ENCODE data around the gene ZNF708. TPM values are rescaled to one million over a fixed set of nuclear protein-coding genes. Genes with fewer than 3 reads are reported as not detected.
"Not testable (repeated sequence)": the region's sequence is repeated elsewhere in the genome, so short reads cannot be mapped to it uniquely, and the experiment has no call there.

ZNF708 gene
- total RNA-seq = 10 to 100 TPM; 11.5 to 13.3 TPM
- 8.0 TPM for polyA plus RNA-seq

DNA sequence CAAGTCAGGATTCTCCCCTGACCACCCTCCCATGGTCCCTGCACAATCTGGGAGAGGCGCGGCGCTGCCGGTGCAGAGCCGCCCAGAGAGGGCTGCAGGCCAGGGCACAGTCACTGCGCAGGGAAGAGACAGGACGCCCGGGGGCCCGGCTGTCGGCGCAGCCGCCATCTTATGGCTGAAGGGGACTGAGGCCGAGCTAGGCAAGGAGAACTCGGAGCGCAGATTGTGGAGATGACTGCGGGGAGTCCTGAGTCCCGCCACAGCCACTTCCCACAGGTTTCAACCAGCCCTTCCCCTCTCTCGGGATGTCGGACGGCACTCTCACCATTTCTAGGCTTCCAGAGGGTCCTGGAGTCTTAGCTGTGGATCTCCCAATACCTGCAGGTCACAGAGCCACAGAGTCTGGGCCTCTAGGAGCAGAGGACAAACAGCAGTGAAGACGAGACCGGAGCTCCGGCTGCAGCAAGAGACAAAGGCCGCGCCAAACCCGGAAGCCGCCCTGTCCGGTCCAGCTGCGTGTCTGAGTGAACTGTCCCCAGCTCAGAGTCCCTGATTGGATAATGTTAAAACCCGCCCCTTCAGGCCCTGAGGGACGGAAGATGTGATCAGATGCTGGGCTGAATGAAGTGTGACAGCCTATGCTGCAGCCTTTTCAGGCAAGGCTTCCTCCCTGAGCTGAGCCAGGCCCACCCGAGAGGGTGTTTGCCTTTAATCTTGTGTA, at the start of gene ZNF708:
TSS of gene ZNF708 (minus strand) at position 526 of the 721 bp plus-strand sequence. CDS start at position 328, 198 bp downstream.
- H3K27me3 ChIP-seq (ENCODE audit: insufficient read depth, low read length, poor library complexity, severe bottlenecking) = no peaks in the 10 kb centered on the region
- peak within 1 kb of the TSS; percentile 96 for H3K27ac ChIP-seq (ENCODE audit: low read depth, low read length)
- Mint-ChIP-seq H3K36me3 (peaks cover 13 to 47% (median 15%) of the 10 kb centered on the region in 3 donors), H3K4me1 (peaks cover 44 to 55% (median 50%) of the 10 kb centered on the region in 3 donors), H3K27me3 (no peaks in the 10 kb centered on the region), H3K9me3 (peaks cover 0 to 8% (median 2%) of the 10 kb centered on the region in 5 donors), H3K27ac (peak within 1 kb of the TSS; percentile 97 to 99 (median 98)), H3K4me3 (peak within 1 kb of the TSS; percentile 95 to 99 (median 98))
- DNase-seq = peak; percentile 60 to 82 (median 75)
- peaks cover 4% of the 10 kb centered on the region for H3K36me3 ChIP-seq (ENCODE audit: insufficient read depth, low read length)
- no peaks in the 10 kb centered on the region for H3K9me3 ChIP-seq (ENCODE audit: low read length)
- peak within 1 kb of the TSS; percentile 88 for H3K4me3 ChIP-seq (ENCODE audit: low read length)
- peaks cover 15% of the 10 kb centered on the region for H3K4me1 ChIP-seq (ENCODE audit: insufficient read depth, low read length)
- ChIA-PET POLR2A (interaction anchor here (1.3 to 1.9 kb wide), 6 partner anchors 30 to 905 kb away, joined by 6 to 22 read pairs (median 10); partner anchors contain the start of genes ZNF429, ZNF43, ZNF430 and ZNF493), CTCF (interaction anchor here (0.9 to 2.0 kb wide), 6 partner anchors 12 to 177 kb away, joined by 3 to 7 read pairs (median 6); partner anchors contain the start of genes ZNF429, ZNF493 and ZNF738)

DNA sequence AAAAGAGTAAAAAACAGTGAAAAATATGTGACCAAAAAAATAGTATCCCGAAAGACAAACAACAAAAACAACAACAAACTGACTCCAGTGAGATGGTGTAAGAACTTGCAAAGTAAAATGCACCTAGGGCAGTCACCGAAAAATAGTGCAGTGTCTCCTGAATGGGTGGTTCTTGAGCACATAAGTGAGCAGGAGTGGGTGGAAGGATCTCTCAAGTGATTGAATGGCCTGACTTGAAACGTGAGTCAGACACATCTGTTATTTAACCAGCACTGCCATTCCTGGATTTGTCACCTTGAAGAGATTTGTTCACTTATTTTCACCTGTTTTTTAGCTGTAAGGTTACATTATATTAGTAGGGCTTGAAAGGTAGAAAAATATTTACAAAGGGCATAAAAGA, 33.1 kb upstream of the ZNF708 start:
- H3K27ac ChIP-seq (ENCODE audit: low read depth, low read length) = no peak overlapping the region
- Mint-ChIP-seq H3K27ac (peak overlapping the region in 1 of 8 donors; percentile 81), H3K9me3 (peaks cover 0 to 3% (median 0%) of the 10 kb centered on the region in 5 donors), H3K36me3 (peaks cover 10 to 50% (median 28%) of the 10 kb centered on the region in 3 donors), H3K4me3 (peak overlapping the region in 1 of 7 donors; percentile 48), H3K27me3 (no peaks in the 10 kb centered on the region), H3K4me1 (peaks cover 16 to 34% (median 19%) of the 10 kb centered on the region in 3 donors)
- no peak for DNase-seq
- ChIA-PET POLR2A (no interaction called here), CTCF (no interaction called here)
- H3K27me3 ChIP-seq (ENCODE audit: insufficient read depth, low read length, poor library complexity, severe bottlenecking) = no peaks in the 10 kb centered on the region
- no peak overlapping the region for H3K4me3 ChIP-seq (ENCODE audit: low read length)
- H3K9me3 ChIP-seq (ENCODE audit: low read length) = no peaks in the 10 kb centered on the region
- H3K36me3 ChIP-seq (ENCODE audit: insufficient read depth, low read length) = no peaks in the 10 kb centered on the region
- peaks cover 7% of the 10 kb centered on the region for H3K4me1 ChIP-seq (ENCODE audit: insufficient read depth, low read length)

DNA sequence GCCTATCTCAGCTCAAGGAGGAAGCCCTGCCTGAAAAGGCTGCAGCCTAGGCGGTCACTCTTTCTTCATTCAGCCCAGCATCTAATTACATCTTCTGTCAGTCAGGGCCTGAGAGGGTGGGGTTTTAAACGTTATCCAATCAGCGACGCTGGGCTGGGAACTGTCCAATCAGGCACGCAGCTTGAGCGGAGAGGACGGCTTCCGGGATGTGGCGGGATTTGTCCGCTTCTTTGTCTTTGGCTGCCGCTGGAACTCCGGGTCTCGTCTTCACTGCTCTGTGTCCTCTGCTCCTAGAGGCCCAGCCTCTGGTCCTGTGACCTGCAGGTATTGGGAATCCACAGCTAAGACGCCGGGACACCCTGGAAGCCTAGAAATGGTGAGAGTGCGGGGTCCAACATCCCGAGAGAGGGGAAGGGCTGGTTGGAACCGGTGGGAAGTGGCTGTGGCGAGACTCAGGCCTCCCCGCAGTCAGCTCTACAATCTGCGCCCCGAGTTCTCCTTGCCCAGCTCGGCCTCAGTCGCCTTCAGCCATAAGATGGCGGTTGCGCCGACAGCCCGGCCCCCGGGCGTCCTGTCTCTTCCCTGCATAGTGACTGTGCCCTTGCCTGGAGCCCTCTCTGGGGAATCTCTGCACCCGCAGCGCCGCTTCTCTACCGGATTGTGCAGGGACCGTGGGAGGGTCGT, 29.7 kb upstream of the ZNF708 start, which contains the start of gene ZNF738:
TSS of gene ZNF738 (plus strand) at position 233 of the 684 bp plus-strand sequence. CDS start at position 374, 141 bp downstream.
- Mint-ChIP-seq H3K4me3 (peak within 1 kb of the TSS; percentile 98 to 100 (median 99)), H3K36me3 (peaks cover 4 to 24% (median 9%) of the 10 kb centered on the region in 3 donors), H3K27me3 (no peaks in the 10 kb centered on the region), H3K9me3 (no peaks in the 10 kb centered on the region), H3K27ac (peak within 1 kb of the TSS; percentile 89 to 99 (median 96)), H3K4me1 (peaks cover 11 to 25% (median 19%) of the 10 kb centered on the region in 3 donors)
- H3K27ac ChIP-seq (ENCODE audit: low read depth, low read length) = peak within 1 kb of the TSS; percentile 75
- peak within 1 kb of the TSS; percentile 90 for H3K4me3 ChIP-seq (ENCODE audit: low read length)
- no peaks in the 10 kb centered on the region for H3K36me3 ChIP-seq (ENCODE audit: insufficient read depth, low read length)
- peak; percentile 73 to 90 (median 79) for DNase-seq
- no peaks in the 10 kb centered on the region for H3K9me3 ChIP-seq (ENCODE audit: low read length)
- ChIA-PET POLR2A (interaction anchor here (0.5 to 1.3 kb wide), 5 partner anchors 30 to 217 kb away, joined by 3 to 11 read pairs (median 4); partner anchors contain the start of genes ZNF429, ZNF431, ZNF493 and ZNF708), CTCF (interaction anchor here (1.0 to 2.2 kb wide), 2 partner anchors 30 to 217 kb away, joined by 3 to 6 read pairs; partner anchors contain the start of genes ZNF431 and ZNF708)
- no peaks in the 10 kb centered on the region for H3K27me3 ChIP-seq (ENCODE audit: insufficient read depth, low read length, poor library complexity, severe bottlenecking)
- H3K4me1 ChIP-seq (ENCODE audit: insufficient read depth, low read length) = peaks cover 7% of the 10 kb centered on the region

DNA sequence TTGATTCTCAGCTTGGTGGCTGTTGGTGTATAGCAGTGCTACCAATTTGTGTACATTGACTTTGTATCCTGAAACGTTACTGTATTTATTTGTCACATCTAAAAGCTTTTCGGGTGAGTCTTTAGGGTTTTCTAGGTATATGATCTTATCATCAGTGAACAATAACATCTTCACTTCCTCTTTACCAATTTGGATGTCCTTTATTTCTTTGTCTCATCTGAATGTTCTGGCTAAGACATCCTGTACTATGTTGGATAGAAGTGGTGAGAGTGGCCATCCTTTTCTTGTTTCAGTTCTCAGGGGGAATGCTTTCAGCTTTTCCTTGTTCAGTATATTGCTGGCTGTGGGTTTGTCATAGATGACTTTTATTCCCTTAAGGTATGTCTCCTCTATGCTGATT, 23.6 kb upstream of the ZNF708 start:
- H3K27ac Mint-ChIP-seq = peak overlapping the region in 1 of 8 donors; percentile 5
- POLR2A ChIA-PET = no interaction called here
- peaks cover 0 to 3% of the 10 kb centered on the region in 2 donors for H3K27me3 Mint-ChIP-seq
- no peaks in the 10 kb centered on the region for H3K4me1 ChIP-seq (ENCODE audit: insufficient read depth, low read length)
- DNase-seq = no peak
- CTCF ChIA-PET = no interaction called here
- H3K27ac ChIP-seq (ENCODE audit: low read depth, low read length) = no peak overlapping the region
- H3K36me3 Mint-ChIP-seq = peaks cover 0 to 5% (median 0%) of the 10 kb centered on the region in 3 donors
- H3K4me3 ChIP-seq (ENCODE audit: low read length) = no peak overlapping the region
- H3K9me3 Mint-ChIP-seq = peaks cover 11 to 19% (median 14%) of the 10 kb centered on the region in 5 donors
- H3K9me3 ChIP-seq (ENCODE audit: low read length) = no peaks in the 10 kb centered on the region
- H3K4me1 Mint-ChIP-seq = peaks cover 0 to 9% (median 0%) of the 10 kb centered on the region in 3 donors
- H3K36me3 ChIP-seq (ENCODE audit: insufficient read depth, low read length) = no peaks in the 10 kb centered on the region
- no peak overlapping the region for H3K4me3 Mint-ChIP-seq
- no peaks in the 10 kb centered on the region for H3K27me3 ChIP-seq (ENCODE audit: insufficient read depth, low read length, poor library complexity, severe bottlenecking)

DNA sequence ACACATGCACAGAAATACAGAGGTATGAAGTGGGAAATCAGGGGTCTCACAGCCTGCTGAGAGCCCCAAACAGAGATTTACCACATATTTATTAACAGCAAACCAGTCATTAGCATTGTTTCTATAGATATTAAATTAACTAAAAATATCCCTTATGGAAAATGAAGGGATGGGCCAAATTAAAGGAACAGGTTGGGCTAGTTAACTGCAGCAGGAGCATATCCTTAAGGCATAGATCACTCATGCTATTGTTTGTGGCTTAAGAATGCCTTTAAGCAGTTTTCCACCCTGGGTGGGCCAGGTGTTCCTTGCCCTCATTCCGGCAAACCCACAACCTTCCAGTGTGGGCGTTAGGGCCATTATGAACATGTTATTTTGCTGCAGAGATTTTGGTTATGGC, 15.6 kb upstream of the ZNF708 start:
- Mint-ChIP-seq H3K36me3 (peaks cover 0 to 24% (median 0%) of the 10 kb centered on the region in 3 donors), H3K9me3 (peaks cover 13 to 39% (median 19%) of the 10 kb centered on the region in 5 donors)
- H3K4me1 ChIP-seq (ENCODE audit: insufficient read depth, low read length); H3K4me3 ChIP-seq (ENCODE audit: low read length); CTCF ChIA-PET; H3K27ac ChIP-seq (ENCODE audit: low read depth, low read length); H3K27me3 Mint-ChIP-seq; DNase-seq; H3K9me3 ChIP-seq (ENCODE audit: low read length); H3K4me1 Mint-ChIP-seq; H3K36me3 ChIP-seq (ENCODE audit: insufficient read depth, low read length); H3K4me3 Mint-ChIP-seq; POLR2A ChIA-PET; H3K27ac Mint-ChIP-seq; H3K27me3 ChIP-seq (ENCODE audit: insufficient read depth, low read length, poor library complexity, severe bottlenecking): not testable (repeated sequence)

DNA sequence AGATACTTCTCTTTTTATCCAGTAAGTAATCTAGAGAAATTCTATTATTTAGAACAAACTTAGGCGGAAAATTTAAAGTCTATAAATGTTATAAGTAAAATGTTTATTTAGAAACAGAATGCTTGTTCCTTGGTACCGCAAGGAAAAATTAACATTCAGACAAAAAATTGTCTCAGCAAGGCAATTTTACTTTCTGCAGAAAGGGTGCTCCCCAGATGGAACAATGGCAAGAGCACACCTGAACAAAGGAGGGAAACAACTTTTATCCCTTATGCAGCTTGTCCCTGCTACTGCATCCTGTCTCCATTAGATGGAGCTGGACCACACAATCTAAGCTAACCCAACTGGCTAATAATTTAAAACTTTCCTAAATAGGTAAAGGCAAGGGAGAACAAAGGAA, 6.5 kb upstream of the ZNF708 start:
- H3K4me1 Mint-ChIP-seq = peaks cover 0 to 1% (median 0%) of the 10 kb centered on the region in 3 donors
- POLR2A ChIA-PET = no interaction called here
- peaks cover 24 to 59% (median 42%) of the 10 kb centered on the region in 5 donors for H3K9me3 Mint-ChIP-seq
- Histone ChIP-seq H3K36me3 (ENCODE audit: insufficient read depth, low read length) (no peaks in the 10 kb centered on the region), H3K4me1 (ENCODE audit: insufficient read depth, low read length) (no peaks in the 10 kb centered on the region), H3K27ac (ENCODE audit: low read depth, low read length) (no peak overlapping the region), H3K9me3 (ENCODE audit: low read length) (peaks cover 11% of the 10 kb centered on the region), H3K27me3 (ENCODE audit: insufficient read depth, low read length, poor library complexity, severe bottlenecking) (no peaks in the 10 kb centered on the region), H3K4me3 (ENCODE audit: low read length) (no peak overlapping the region)
- H3K4me3 Mint-ChIP-seq = no peak overlapping the region
- peak overlapping the region in 1 of 8 donors; percentile 77 for H3K27ac Mint-ChIP-seq
- DNase-seq = no peak
- no peaks in the 10 kb centered on the region for H3K27me3 Mint-ChIP-seq
- CTCF ChIA-PET = interaction anchor here (0.6 kb wide), 1 partner anchor 33 kb away, joined by 3 read pairs; no protein-coding TSS in a partner anchor
- H3K36me3 Mint-ChIP-seq = peaks cover 0 to 13% (median 2%) of the 10 kb centered on the region in 3 donors

DNA sequence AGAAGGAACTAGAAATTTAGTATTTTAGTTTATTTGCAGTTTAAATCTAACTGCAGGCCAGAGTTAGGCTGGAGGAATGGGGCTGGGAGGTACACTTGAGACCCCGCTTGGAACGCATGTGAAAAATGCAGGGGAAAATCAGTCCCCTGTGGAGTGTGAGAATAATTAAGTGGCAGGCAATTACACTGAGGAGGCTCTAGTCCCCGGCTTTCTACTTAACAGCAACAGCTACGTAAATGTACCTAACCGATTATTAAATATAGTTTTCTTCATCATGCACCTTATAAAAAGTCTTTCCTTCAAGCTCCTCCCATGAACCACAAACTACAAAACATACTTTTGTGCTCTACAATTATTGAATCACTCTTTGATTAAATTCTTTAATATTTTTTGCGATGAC, 804 bp downstream of the ZNF708 start:
- DNase-seq = no peak
- Mint-ChIP-seq H3K4me3 (peak overlapping the region; percentile 95 to 99 (median 98)), H3K27ac (peak overlapping the region; percentile 97 to 99 (median 98)), H3K9me3 (peaks cover 0 to 6% (median 0%) of the 10 kb centered on the region in 5 donors), H3K36me3 (peaks cover 13 to 49% (median 15%) of the 10 kb centered on the region in 3 donors), H3K27me3 (no peaks in the 10 kb centered on the region), H3K4me1 (peaks cover 46 to 61% (median 56%) of the 10 kb centered on the region in 3 donors)
- CTCF ChIA-PET = interaction anchor here (1.2 to 2.0 kb wide), 4 partner anchors 11 to 178 kb away, joined by 4 to 7 read pairs (median 6); partner anchors contain the start of genes ZNF429 and ZNF738
- POLR2A ChIA-PET = interaction anchor here (1.3 to 1.9 kb wide), 6 partner anchors 30 to 904 kb away, joined by 6 to 22 read pairs (median 10); partner anchors contain the start of genes ZNF429, ZNF43, ZNF430 and ZNF493
- Histone ChIP-seq H3K4me1 (ENCODE audit: insufficient read depth, low read length) (peaks cover 15% of the 10 kb centered on the region), H3K27me3 (ENCODE audit: insufficient read depth, low read length, poor library complexity, severe bottlenecking) (no peaks in the 10 kb centered on the region), H3K27ac (ENCODE audit: low read depth, low read length) (peak overlapping the region; percentile 96), H3K4me3 (ENCODE audit: low read length) (peak overlapping the region; percentile 88), H3K36me3 (ENCODE audit: insufficient read depth, low read length) (peaks cover 4% of the 10 kb centered on the region), H3K9me3 (ENCODE audit: low read length) (no peaks in the 10 kb centered on the region)

Measured in CD8-positive, alpha-beta memory T cell (primary cell).